Measurements from ENCODE around the gene PROM1. TPM values are rescaled to one million over a fixed set of nuclear protein-coding genes. Genes with fewer than 3 reads are reported as not detected.

Gene PROM1
- total RNA-seq, 2 donors from 2014 or later: 34.3 to 63.9 TPM

DNA sequence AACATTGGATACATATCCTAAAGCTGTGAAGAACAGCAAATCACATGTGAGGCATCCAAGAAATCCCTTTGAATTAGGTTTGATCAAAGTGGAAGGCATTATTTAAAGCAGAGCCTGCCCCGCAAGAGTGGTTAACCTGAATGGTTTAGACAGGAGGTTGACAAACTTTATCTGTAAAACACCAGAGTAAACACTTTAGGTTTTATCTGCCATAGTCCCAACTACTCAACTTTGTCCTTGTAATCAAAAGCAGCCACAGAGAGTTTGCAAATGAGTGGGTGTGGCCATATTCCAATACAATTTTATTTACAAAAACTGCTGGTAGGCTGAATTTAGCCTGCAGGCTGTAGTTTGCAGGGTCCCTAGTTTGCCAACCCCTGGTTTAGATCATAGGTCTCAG lies 95.6 kb downstream of the PROM1 start:
- Histone ChIP-seq H3K9ac (ENCODE audit: low read depth in 2 of 2, low read length in 2 of 2) (no peak overlapping the region), H3K4me1 (no peaks in the 10 kb centered on the region), H3K4me3 (no peak overlapping the region), H3K36me3 (no peaks in the 10 kb centered on the region), H3K27me3 (no peaks in the 10 kb centered on the region), H3K9me3 (no peaks in the 10 kb centered on the region), H3K27ac (no peak overlapping the region)
- TF ChIP-seq, protein P1, sequence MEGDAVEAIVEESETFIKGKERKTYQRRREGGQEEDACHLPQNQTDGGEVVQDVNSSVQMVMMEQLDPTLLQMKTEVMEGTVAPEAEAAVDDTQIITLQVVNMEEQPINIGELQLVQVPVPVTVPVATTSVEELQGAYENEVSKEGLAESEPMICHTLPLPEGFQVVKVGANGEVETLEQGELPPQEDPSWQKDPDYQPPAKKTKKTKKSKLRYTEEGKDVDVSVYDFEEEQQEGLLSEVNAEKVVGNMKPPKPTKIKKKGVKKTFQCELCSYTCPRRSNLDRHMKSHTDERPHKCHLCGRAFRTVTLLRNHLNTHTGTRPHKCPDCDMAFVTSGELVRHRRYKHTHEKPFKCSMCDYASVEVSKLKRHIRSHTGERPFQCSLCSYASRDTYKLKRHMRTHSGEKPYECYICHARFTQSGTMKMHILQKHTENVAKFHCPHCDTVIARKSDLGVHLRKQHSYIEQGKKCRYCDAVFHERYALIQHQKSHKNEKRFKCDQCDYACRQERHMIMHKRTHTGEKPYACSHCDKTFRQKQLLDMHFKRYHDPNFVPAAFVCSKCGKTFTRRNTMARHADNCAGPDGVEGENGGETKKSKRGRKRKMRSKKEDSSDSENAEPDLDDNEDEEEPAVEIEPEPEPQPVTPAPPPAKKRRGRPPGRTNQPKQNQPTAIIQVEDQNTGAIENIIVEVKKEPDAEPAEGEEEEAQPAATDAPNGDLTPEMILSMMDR (IDR thresholded peaks at IDR 0.05): no peak
- intact Hi-C loops (cut with DNase I): no loop called here
- no peak for DNase-seq

DNA sequence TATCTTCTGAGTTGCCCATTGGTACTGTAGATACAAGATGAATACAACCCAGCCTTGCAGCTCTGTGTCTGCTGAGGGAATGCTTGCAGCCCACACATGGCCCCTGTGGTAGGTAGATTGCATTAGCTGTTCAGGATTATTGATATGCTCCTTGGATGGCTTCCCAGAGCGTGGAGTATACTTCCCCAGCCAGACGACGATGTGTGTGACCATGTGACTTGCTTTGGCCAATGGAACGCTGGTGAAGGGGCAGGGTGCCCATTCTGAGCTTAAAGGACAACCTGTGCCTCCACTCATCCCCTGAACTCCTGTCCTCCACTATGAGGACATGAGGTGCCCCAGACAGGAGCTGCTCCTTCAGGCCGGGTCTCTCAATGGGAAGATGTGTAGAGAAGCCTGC lies 96.9 kb downstream of the PROM1 start:
- H3K27me3 ChIP-seq: no peaks in the 10 kb centered on the region
- no peaks in the 10 kb centered on the region for H3K4me1 ChIP-seq
- DNase-seq: no peak
- no peaks in the 10 kb centered on the region for H3K9me3 ChIP-seq
- intact Hi-C loops (cut with DNase I): no loop called here
- TF ChIP-seq, protein P1 (IDR thresholded peaks at IDR 0.05): no peak
- no peaks in the 10 kb centered on the region for H3K36me3 ChIP-seq
- H3K9ac ChIP-seq (ENCODE audit: low read depth in 2 of 2, low read length in 2 of 2): no peak overlapping the region
- no peak overlapping the region for H3K4me3 ChIP-seq
- H3K27ac ChIP-seq: no peak overlapping the region

DNA sequence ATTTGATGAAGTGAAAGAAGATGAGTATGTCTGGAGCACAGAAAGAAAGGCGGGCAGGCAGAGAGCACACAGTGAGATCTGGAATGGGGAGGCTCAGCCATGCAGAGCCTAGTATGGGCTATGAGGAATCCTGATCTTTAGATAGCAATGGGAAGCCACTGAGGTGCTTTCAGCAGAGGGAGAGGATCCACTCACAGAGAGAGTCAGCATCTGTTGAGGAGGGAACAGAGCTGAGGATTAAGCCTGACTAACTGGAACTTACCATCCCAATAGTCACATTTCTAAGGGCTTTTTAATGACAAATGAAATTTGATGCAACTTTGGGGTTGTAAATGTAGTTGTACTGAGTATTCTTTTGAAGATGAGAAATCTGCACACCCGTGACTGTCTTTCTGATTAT lies 100.2 kb downstream of the PROM1 start:
- intact Hi-C loops (cut with DNase I): no loop called here
- TF ChIP-seq, protein P1 (IDR thresholded peaks at IDR 0.05): no peak
- no peak overlapping the region for H3K9ac ChIP-seq (ENCODE audit: low read depth in 2 of 2, low read length in 2 of 2)

DNA sequence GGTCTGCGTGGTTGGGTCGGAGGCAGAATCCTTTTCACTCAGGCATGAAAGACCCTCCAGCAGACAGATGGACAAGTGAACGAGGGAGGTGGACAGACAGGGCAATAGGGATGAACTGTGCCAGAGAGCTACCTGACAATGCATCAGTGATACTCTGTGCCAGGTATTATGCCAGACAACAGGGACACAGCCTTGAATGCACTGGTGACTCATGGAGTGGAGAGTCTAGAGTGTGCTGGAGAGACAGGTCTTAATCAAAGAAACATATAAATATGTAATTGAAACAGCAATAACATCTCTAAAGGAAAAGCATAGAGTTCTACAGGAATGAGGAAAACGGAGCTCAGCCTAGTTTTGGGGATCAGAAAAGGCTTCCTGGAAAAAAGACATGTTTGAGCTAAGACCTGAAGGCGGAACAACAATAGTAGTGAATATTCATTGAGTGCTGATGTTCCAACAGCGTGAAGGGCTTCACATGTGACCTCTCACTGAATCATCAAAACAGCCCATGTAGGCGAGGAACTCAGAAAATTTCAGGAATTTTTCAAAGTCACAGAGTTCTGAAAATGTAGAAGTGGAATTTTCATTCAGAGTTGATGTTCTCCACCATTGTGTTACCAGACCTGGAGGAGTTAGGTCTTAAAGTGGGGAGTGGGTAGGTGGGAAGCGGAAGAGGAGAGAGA lies 100.8 kb downstream of the PROM1 start:
- no peak overlapping the region for H3K9ac ChIP-seq (ENCODE audit: low read depth in 2 of 2, low read length in 2 of 2)

More for the DNA sequence above, 100.2 kb downstream of the PROM1 start:
- Histone ChIP-seq H3K4me3 (no peak overlapping the region), H3K27me3 (no peaks in the 10 kb centered on the region), H3K36me3 (no peaks in the 10 kb centered on the region), H3K9me3 (no peaks in the 10 kb centered on the region), H3K27ac (no peak overlapping the region), H3K4me1 (no peaks in the 10 kb centered on the region)
- DNase-seq: no peak

DNA sequence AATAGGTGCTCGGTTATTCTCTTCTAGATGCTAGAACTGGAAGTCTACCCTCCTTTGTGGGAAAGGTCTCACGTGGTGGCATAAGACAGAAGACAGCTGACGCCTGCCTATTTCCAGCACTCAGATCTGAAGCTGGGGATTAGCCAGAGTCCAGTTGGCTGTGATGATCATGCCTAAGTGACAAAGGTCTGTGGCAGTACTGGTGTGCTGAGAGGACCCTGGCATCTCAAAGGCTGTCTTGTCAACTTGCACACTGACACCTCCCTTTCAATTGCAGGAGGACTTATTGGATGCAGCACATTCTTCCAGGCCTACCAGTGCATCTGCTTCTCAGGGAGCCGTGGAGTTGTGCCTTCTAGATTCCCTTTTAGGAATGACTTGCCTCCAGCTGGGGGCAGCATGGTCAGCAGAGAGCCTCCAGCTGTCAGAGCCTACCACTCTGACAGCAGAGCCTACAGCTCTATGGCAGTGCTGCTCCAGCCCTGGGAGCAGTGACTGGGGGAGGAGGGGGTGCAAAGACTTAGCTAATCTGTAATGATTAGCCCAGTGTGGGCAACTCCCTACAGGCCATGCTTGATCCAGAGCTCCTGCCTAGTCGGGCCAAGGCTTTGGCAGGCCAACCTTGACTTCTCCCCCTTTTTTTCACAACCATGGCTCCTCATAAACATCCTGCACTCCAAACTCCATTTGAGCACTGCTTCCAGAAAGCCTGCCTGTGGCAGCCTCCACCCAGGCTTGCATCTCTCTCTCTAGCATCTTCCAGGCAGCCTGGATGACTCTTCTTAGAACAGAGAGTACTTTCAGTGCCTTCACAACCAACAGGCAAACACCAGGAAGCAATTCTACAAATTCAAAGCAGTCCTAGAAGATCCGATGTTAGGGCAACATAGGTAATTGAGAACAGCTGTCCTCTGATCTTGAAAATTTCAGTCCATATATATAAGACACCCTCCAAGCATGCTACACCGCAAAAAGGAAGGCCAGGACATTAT lies 107.1 kb downstream of the PROM1 start:
- H3K9me3 ChIP-seq: no peaks in the 10 kb centered on the region
- no peaks in the 10 kb centered on the region for H3K36me3 ChIP-seq
- no peaks in the 10 kb centered on the region for H3K4me1 ChIP-seq
- TF ChIP-seq, protein P1 (IDR thresholded peaks at IDR 0.05): no peak
- H3K27me3 ChIP-seq: no peaks in the 10 kb centered on the region
- no peak overlapping the region for H3K4me3 ChIP-seq
- no peak overlapping the region for H3K27ac ChIP-seq
- intact Hi-C loops (cut with DNase I): no loop called here
- H3K9ac ChIP-seq (ENCODE audit: low read depth in 2 of 2, low read length in 2 of 2): no peak overlapping the region
- DNase-seq: no peak

More for the DNA sequence above, 100.8 kb downstream of the PROM1 start:
- TF ChIP-seq, protein P1 (IDR thresholded peaks at IDR 0.05): no peak
- intact Hi-C loops (cut with DNase I): no loop called here
- no peaks in the 10 kb centered on the region for H3K4me1 ChIP-seq
- no peaks in the 10 kb centered on the region for H3K9me3 ChIP-seq
- no peak overlapping the region for H3K27ac ChIP-seq
- no peak overlapping the region for H3K4me3 ChIP-seq
- H3K36me3 ChIP-seq: no peaks in the 10 kb centered on the region
- DNase-seq: no peak
- no peaks in the 10 kb centered on the region for H3K27me3 ChIP-seq

Data from colonic mucosa (tissue), 4 donors.